Measurements from ENCODE around the gene SLC5A1.

DNA sequence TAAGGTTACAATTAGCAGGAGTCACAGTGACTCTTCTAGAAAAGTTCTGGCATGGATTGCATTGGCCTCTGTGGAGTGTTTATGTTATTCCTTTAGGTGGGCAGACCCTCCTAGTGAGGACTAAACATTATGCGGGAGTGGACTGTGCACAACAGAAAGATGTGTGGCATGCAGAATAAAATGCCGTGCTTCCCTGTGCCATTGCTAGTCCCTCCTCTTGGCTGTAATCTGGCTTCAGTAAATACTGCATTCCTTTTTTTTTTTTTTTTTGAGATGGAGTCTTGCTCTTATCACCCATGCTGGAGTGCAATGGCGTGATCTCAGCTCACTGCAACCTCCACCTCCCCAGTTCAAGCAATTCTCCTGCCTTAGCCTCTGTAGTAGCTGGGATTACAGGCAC, 45.0 kb downstream of the SLC5A1 start:
- TF ChIP-seq, protein P1, sequence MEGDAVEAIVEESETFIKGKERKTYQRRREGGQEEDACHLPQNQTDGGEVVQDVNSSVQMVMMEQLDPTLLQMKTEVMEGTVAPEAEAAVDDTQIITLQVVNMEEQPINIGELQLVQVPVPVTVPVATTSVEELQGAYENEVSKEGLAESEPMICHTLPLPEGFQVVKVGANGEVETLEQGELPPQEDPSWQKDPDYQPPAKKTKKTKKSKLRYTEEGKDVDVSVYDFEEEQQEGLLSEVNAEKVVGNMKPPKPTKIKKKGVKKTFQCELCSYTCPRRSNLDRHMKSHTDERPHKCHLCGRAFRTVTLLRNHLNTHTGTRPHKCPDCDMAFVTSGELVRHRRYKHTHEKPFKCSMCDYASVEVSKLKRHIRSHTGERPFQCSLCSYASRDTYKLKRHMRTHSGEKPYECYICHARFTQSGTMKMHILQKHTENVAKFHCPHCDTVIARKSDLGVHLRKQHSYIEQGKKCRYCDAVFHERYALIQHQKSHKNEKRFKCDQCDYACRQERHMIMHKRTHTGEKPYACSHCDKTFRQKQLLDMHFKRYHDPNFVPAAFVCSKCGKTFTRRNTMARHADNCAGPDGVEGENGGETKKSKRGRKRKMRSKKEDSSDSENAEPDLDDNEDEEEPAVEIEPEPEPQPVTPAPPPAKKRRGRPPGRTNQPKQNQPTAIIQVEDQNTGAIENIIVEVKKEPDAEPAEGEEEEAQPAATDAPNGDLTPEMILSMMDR (IDR thresholded peaks at IDR 0.05) = no peak
- no peak for TF ChIP-seq POLR2A (IDR thresholded peaks at IDR 0.05)
